ENCODE measurements around the gene LINGO1.

LINGO1 gene, protein sequence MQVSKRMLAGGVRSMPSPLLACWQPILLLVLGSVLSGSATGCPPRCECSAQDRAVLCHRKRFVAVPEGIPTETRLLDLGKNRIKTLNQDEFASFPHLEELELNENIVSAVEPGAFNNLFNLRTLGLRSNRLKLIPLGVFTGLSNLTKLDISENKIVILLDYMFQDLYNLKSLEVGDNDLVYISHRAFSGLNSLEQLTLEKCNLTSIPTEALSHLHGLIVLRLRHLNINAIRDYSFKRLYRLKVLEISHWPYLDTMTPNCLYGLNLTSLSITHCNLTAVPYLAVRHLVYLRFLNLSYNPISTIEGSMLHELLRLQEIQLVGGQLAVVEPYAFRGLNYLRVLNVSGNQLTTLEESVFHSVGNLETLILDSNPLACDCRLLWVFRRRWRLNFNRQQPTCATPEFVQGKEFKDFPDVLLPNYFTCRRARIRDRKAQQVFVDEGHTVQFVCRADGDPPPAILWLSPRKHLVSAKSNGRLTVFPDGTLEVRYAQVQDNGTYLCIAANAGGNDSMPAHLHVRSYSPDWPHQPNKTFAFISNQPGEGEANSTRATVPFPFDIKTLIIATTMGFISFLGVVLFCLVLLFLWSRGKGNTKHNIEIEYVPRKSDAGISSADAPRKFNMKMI

GRCh38 chr15:77632534-77633133, at the start of gene LINGO1:
TSS of gene LINGO1 (minus strand) at chr15:77632912. CDS start at chr15:77632315, 597 bp downstream.
- in situ Hi-C loops (cut with MboI; ENCODE audit: low sequenced_read_pairs), result no loop called here

- in situ Hi-C loops (cut with MboI; ENCODE audit: low sequenced_read_pairs), result no loop called here
Observed at GRCh38 chr15:77681362-77681761, 48.6 kb upstream of the LINGO1 start.

DNA sequence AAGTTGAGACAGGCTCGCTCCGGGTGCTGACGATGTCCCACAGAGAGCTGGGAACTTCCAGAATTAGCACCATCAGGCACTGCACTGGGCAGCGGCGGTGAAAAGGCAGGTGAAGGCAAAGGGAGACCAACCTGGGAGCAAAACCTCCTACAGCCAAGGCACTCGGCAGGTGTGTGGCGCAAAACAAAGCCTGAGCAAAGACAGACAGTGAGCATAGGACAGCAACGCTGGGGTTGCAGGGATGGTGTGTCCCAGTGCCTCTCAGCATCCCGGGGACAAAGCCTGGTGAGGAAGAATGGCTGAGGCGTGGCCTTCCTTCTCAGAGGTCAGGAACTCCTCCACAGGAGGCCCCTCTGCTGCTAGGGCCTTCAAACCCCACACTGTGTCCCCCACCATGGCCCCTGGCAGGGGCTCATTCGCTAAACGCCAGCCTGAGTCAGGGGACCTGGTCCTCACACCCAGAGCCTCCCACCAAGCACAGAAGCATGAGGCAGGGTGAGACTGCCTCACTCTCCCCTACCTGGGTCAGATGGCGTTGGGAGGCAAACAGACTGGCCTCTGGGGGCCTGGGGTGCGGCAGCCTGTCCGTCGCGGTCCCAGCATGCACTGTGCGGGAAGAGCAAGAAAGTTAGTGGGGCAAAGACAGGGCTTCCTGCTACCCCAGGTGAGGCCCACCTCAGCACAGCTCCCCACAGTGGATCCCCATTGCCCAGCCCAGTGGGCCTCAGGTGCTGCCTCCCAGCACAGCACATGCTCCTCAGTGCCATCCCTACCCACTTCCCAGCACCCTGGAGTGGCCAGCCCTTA, 44.1 kb upstream of the LINGO1 start:
- in situ Hi-C loops (cut with MboI; ENCODE audit: low sequenced_read_pairs), result no loop called here

GRCh38 chr15:77675806-77676415, 43.2 kb upstream of the LINGO1 start:
- in situ Hi-C loops (cut with MboI; ENCODE audit: low sequenced_read_pairs), result no loop called here

DNA sequence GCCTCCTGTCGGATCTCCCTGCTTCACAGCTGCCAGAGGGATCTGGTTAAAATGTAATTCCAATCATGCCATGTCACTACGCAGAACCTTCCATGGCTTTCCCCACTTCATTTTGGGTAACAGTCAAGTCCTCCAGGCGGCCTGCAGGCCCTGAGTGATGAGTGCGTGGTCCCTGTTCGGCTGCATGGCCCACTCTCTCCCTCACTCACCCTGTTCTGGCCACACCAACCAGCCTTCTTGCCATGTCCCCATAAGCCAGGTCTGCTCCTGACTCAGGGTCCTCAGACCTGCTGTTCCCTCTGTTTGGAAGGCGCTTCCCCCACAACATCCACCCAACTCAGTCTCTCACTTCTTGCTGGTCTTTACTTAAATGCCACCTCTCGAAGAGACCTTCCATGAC, 41.6 kb upstream of the LINGO1 start:
- in situ Hi-C loops (cut with MboI; ENCODE audit: low sequenced_read_pairs), result no loop called here

DNA sequence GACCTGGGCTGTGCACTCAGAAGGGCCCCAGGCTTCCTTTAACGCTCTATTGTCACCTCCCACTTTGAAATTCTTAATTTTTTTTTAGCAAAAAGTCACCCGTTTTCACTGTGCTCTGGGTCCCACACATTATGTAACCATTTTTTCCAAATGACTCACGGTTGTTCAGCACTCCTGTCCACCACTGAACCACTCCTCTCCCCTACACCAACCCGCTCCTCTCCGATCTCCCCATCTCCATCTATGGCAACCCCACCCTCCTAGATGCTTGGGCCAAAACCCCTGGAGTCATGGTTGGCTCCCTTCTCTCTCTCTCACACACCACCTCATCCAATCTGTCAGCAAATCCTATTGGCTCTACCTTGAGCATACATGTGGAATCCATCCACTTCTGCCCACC, 41.2 kb upstream of the LINGO1 start:
- in situ Hi-C loops (cut with MboI; ENCODE audit: low sequenced_read_pairs), result no loop called here

DNA sequence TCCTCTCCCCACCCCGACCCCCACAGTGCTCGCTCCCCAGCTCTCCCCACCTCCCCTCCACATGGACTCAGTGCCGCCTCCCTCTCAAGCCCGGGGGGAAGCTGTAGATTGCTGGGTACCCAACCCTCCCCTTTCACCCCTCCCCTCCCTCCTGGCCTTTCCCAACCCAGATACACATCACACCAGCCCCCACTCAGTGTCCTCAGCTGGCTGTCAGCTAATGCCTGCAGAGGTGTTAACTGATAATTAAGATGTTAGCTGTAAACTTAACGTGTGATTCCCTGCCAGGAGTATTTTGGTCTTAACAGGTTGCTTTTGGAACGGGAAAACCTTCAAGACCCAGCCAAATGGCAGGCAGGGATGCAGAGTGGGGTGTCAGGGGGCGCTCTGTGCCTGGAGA, 39.4 kb upstream of the LINGO1 start:
- in situ Hi-C loops (cut with MboI; ENCODE audit: low sequenced_read_pairs), result no loop called here

- in situ Hi-C loops (cut with MboI; ENCODE audit: low sequenced_read_pairs), result no loop called here
Observed at GRCh38 chr15:77671362-77672056, 38.8 kb upstream of the LINGO1 start.

DNA sequence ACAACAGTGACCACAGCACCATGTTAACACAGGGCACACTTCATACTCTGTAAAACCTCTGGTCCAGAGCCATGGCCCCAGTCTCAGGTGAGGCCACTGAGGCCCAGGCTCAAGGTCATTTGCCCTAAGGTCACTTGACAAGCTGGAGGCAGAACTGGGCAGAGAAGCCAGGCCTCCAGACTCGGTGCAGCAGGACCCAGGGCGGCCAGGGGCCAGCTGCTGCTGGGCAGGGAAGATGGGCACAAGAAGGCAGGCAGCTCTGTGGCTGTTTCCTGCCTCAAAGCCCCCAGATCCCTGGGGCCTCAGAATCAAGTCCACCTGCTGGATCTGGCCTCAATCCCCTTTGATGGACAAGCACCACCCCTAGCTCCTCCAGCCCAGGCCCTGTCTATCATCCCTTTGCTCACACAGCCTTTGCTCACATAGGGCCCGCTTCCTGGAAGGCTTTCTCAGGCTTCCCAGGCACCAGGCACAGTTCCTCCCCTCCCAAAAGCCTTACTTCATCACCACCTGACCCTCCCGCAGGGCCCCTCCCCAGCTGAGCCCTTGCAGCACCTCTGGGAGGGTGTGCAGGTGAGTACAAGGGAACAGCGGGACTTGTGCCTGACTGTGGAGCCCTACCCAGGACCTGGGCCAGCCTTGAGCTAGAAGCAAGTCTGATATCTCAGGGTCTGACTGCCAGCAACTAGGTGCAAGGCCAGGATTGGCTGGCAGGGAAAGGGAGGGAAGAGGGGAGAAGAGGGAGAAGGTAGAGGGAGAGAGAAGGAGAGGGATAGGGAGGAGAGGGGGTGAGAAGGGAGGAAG, 38.0 kb upstream of the LINGO1 start:
- in situ Hi-C loops (cut with MboI; ENCODE audit: low sequenced_read_pairs), result no loop called here

GRCh38 chr15:77669896-77670295, 37.2 kb upstream of the LINGO1 start:
- in situ Hi-C loops (cut with MboI; ENCODE audit: low sequenced_read_pairs), result no loop called here

DNA sequence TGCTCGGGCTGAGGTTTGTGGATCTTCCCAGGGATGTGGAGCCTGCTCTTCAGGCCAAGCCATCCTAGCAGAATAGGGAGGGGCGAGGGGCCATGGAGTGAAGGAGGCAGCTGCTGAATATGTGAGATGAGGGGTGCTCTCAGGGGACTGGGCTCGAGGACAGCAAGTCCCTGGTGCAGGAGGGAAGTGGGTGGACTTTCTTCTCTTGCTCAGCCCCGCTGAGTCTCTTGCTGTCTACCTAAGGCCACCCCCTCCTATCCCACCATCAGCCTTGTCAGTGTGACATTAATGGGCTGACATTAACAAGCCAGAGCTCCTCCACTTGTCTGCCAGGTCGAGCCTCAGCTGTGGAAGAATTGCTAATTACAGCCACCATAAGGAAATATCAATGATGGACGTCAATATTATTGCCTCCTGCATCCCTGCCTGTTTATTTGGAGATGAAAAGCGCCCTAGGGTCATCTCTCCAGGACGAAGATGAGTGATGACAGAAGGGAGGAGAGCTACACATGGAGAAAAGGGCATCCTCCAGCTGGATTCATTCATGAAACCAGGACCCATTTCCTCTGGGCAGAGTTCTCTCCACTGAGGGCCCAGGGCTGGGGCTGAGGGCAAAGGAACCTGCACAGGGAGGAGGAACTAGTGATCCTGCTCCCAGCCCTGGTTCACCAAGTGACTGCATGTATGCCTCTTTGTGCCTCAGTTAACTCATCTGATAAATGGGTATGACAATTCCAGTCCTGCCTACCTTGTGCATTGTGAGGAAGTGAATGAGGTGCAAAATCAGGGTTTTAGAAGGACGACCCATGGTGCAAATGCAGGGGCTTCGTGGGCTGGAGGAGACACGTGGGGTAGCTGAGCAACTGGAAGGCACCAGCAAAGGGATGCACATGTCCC, 34.9 kb upstream of the LINGO1 start:
- in situ Hi-C loops (cut with MboI; ENCODE audit: low sequenced_read_pairs), result no loop called here

DNA sequence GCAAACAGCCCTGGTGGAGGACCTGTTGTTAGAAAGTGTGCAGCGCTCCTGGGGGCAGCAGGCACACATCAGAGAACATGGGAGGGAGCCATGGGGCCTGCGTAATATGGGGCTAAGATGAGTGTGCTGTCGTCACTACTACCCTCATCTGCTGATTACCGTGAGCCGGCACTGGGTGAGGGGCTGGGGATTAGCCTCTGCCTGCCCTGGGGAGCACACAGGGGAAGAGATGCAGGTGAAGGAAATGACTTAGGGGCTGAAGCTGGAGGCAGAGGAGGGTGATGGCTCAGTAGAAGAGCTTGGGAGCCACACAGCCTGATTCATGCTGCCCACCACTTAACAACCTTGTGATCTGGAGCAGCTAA, 33.6 kb upstream of the LINGO1 start:
- in situ Hi-C loops (cut with MboI; ENCODE audit: low sequenced_read_pairs), result no loop called here

- in situ Hi-C loops (cut with MboI; ENCODE audit: low sequenced_read_pairs), result no loop called here
Observed at GRCh38 chr15:77665530-77666295, 33.0 kb upstream of the LINGO1 start.

DNA sequence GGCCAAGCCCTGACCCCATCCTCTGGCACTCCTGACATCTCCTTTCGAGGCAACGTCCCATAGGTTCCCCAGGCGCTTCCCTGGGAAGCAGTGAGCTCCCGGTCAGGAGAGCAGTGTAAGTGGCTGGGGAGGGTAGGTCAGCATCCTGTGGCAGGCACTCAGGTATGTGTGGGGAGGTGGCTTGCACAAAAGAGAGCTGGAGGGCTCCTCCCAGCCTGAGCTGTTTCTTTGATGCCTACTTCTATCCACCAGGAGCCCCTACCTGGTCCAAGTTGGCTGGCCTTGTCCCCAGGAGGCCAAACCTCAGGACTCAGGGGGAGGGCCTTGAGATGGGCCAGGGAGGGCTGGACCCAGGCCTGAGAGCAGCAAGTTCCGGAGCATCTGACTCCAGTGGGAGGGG, 31.7 kb upstream of the LINGO1 start:
- in situ Hi-C loops (cut with MboI; ENCODE audit: low sequenced_read_pairs), result no loop called here

GRCh38 chr15:77663256-77663655, 30.5 kb upstream of the LINGO1 start:
- in situ Hi-C loops (cut with MboI; ENCODE audit: low sequenced_read_pairs), result no loop called here

DNA sequence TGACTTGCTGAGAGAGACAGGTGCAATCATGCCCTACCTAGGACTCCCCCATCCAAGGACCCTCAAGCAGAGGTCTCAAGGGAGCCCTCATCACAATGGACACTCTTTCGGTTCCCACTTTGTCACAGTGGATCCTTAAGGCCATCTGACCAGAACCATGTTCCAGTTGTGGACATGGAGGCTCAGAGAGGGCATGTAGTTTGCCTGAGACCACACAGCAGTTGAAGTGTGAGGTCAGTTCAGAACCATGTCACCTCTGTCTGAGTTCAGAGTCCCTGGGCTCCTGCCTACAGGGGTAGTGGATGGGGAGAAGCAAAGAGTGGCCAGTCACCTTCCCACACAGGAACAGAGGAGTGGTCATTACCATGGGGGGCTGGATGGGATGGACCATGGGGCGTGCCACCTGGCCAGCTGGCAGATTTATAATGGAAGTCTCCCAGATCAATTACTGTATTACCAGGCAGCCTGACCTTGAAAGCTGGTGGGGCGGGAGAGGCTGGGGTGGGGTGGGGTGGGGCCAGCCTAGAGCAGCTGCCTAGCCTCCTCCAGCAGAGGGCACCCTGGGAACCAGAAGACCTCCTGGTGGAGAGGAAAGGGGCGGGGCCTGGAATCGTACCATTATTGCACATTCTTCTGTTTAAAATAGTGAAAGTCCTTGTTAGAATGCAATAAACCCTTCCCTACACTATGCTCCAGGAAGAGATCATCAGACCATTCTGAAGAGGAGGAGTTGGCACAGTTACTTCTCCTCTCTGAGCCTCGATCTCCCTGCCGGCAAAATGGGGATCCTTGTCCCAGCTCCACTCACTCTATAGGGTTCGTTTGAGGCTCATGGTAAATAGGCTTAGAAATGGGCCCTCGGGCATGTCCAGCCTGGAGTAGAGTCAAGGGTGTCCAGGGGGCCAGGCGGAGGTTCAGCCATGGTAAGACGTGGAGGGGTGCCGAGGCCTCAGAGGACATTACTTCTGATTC, 26.9 kb upstream of the LINGO1 start:
- in situ Hi-C loops (cut with MboI; ENCODE audit: low sequenced_read_pairs), result no loop called here

DNA sequence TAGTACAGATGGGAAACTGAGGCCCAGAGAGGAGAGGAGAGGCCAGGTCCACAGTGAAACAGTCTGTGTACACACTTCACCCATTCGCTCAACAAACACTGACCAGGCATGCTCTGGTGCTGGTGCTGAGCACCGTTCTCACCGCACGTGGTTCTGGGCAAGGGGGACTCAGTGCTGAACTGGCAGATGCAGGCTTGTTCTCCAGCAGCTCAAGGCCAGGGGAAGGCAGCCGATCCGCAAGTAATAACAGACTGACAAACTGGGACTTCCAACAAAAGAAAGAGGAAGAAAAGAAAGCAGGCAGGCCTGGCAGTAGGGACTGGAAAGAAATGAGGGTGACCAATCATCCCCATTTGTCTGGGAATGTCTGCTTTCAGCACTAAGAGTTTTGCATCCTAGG, 25.6 kb upstream of the LINGO1 start:
- in situ Hi-C loops (cut with MboI; ENCODE audit: low sequenced_read_pairs), result no loop called here
